HCT116 (cell line): ENCODE data around the gene MCC.

Experiments used
- EZH2 ChIP-seq: fragments of 200-600 bp; sonication (generic); IDR thresholded peaks from 2 replicates; pipeline ENCODE4 v1.6.1; 2017; ENCODE audit warnings: antibody characterized with exemption, mixed run types
- POLR2A ChIP-seq: IDR thresholded peaks from 2 replicates; pipeline ENCODE4 v1.7.0; 2011; ENCODE audit warnings: borderline replicate concordance; ENCODE audit not compliant: insufficient read depth, insufficient read length; ENCODE audit errors: extremely low read depth
- SIN3A ChIP-seq: IDR thresholded peaks from 2 replicates; pipeline ENCODE4 v1.6.1; 2012; ENCODE audit warnings: low read depth
- TF ChIP-seq, protein P1 (sequence below), 3 experiments: fragments of 200-600 bp in 1 of 3; sonication (generic) in 1 of 3; IDR thresholded peaks in 2 of 3; conservative IDR thresholded peaks in 1 of 3; 2 replicates each; pipeline ENCODE4 v1.5.1; 2012 to 2017; ENCODE audit warnings: low read depth in 2 of 3, low read length in 2 of 3, antibody characterized with exemption in 1 of 3, borderline replicate concordance in 1 of 3, control low read depth in 1 of 3, mild to moderate bottlenecking in 1 of 3, mixed read lengths in 1 of 3, mixed run types in 1 of 3, moderate library complexity in 1 of 3; ENCODE audit not compliant: insufficient read depth in 1 of 3
- TF ChIP-seq, protein P2 (sequence below): IDR thresholded peaks from 2 replicates; pipeline ENCODE4 v1.6.1; 2012; ENCODE audit warnings: low read depth

DNA sequence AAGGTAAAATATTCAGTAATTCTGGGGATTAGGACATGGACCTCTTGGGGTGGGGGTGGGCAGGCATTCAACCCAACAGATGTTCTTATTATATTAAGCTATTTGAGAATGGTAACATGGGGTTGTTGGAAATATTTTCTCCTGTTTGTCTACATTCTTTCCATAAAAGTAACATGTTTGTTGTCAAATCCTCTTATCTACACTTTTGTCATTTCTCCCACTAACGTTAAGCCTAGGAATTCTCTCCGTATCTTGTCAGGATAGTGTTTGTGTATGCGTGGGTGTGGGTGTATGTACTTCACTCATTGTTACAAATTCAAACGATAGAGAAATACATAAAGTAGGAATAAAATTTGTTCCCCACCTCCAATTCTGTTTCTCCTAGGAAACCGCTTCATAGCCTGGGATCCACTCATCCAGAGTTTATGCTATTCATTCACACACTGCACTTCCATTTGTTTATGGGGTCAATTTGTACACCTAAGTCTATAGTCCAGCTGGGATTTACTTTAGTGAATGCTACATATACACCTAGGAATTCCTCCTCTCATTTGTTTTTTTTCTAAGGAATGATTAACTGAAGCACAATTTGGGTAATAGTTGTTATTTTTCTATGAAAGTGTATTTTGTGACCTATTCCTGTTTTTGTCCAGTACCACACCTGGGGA lies 294.8 kb downstream of the MCC start:
- TF ChIP-seq, protein P1, sequence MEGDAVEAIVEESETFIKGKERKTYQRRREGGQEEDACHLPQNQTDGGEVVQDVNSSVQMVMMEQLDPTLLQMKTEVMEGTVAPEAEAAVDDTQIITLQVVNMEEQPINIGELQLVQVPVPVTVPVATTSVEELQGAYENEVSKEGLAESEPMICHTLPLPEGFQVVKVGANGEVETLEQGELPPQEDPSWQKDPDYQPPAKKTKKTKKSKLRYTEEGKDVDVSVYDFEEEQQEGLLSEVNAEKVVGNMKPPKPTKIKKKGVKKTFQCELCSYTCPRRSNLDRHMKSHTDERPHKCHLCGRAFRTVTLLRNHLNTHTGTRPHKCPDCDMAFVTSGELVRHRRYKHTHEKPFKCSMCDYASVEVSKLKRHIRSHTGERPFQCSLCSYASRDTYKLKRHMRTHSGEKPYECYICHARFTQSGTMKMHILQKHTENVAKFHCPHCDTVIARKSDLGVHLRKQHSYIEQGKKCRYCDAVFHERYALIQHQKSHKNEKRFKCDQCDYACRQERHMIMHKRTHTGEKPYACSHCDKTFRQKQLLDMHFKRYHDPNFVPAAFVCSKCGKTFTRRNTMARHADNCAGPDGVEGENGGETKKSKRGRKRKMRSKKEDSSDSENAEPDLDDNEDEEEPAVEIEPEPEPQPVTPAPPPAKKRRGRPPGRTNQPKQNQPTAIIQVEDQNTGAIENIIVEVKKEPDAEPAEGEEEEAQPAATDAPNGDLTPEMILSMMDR (IDR thresholded peaks at IDR 0.05 in 2 of 3, conservative IDR thresholded peaks at IDR 0.05 in 1 of 3; ENCODE audit: borderline replicate concordance in 1 of 3, insufficient read depth in 1 of 3, low read depth in 2 of 3, low read length in 2 of 3) = no peak
- no peak for TF ChIP-seq EZH2
- TF ChIP-seq, protein P2, sequence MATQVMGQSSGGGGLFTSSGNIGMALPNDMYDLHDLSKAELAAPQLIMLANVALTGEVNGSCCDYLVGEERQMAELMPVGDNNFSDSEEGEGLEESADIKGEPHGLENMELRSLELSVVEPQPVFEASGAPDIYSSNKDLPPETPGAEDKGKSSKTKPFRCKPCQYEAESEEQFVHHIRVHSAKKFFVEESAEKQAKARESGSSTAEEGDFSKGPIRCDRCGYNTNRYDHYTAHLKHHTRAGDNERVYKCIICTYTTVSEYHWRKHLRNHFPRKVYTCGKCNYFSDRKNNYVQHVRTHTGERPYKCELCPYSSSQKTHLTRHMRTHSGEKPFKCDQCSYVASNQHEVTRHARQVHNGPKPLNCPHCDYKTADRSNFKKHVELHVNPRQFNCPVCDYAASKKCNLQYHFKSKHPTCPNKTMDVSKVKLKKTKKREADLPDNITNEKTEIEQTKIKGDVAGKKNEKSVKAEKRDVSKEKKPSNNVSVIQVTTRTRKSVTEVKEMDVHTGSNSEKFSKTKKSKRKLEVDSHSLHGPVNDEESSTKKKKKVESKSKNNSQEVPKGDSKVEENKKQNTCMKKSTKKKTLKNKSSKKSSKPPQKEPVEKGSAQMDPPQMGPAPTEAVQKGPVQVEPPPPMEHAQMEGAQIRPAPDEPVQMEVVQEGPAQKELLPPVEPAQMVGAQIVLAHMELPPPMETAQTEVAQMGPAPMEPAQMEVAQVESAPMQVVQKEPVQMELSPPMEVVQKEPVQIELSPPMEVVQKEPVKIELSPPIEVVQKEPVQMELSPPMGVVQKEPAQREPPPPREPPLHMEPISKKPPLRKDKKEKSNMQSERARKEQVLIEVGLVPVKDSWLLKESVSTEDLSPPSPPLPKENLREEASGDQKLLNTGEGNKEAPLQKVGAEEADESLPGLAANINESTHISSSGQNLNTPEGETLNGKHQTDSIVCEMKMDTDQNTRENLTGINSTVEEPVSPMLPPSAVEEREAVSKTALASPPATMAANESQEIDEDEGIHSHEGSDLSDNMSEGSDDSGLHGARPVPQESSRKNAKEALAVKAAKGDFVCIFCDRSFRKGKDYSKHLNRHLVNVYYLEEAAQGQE = no peak
- no peak for TF ChIP-seq POLR2A
- no peak for TF ChIP-seq SIN3A
